Liver (tissue), 3 donors: ENCODE measurements around the gene ABLIM3.

Source experiments
- ATF3 ChIP-seq: IDR thresholded peaks from 2 replicates; pipeline ENCODE4 v1.6.1; 2016; ENCODE audit warnings: antibody characterized with exemption
- CTCF ChIP-seq: fragments of 150-350 bp; IDR thresholded peaks from 2 replicates; pipeline ENCODE4 v1.5.1; 2017; ENCODE audit warnings: improper control_type of control experiment, low read depth, low read length; ENCODE audit not compliant: missing input control
- EGR1 ChIP-seq, 2 donors: IDR thresholded peaks; 2 replicates each; pipeline ENCODE4 v1.6.1; 2016 to 2018; ENCODE audit warnings: antibody characterized with exemption in 2 of 2, low read depth in 2 of 2
- HNF4A ChIP-seq, 2 donors: conservative IDR thresholded peaks; 2 replicates each; pipeline ENCODE4 v1.6.1; 2016; ENCODE audit warnings: antibody characterized with exemption in 2 of 2, mild to moderate bottlenecking in 2 of 2
- JUND ChIP-seq, 2 donors: IDR thresholded peaks; 2 replicates each; pipeline ENCODE4 v1.6.1; 2016; ENCODE audit warnings: antibody characterized with exemption in 2 of 2
- MAX ChIP-seq: IDR thresholded peaks from 2 replicates; pipeline ENCODE4 v1.6.1; 2016; ENCODE audit warnings: antibody characterized with exemption
- RAD21 ChIP-seq, 2 donors: IDR thresholded peaks; 2 replicates each; pipeline ENCODE4 v1.6.1; 2016; ENCODE audit warnings: antibody characterized with exemption in 2 of 2, mild to moderate bottlenecking in 2 of 2
- REST ChIP-seq: IDR thresholded peaks from 2 replicates; pipeline ENCODE4 v1.6.1; 2016; ENCODE audit warnings: antibody characterized with exemption, mild to moderate bottlenecking
- SP1 ChIP-seq: IDR thresholded peaks from 2 replicates; pipeline ENCODE4 v1.6.1; 2018; ENCODE audit warnings: antibody characterized with exemption, mild to moderate bottlenecking
- TAF1 ChIP-seq: conservative IDR thresholded peaks from 2 replicates; pipeline ENCODE4 v1.6.1; 2016; ENCODE audit warnings: antibody characterized with exemption, mild to moderate bottlenecking
- YY1 ChIP-seq: IDR thresholded peaks from 2 replicates; pipeline ENCODE4 v1.6.1; 2016; ENCODE audit warnings: antibody characterized with exemption, mild to moderate bottlenecking
- donor health status: healthy.
- donor health status: healthy.

- TF ChIP-seq TAF1 = no peak
- TF ChIP-seq CTCF = no peak
- TF ChIP-seq RAD21 (IDR thresholded peaks at IDR 0.05) = no peak
- no peak for TF ChIP-seq YY1
- TF ChIP-seq HNF4A (conservative IDR thresholded peaks at IDR 0.05) = no peak
- no peak for TF ChIP-seq SP1
- TF ChIP-seq EGR1 (IDR thresholded peaks at IDR 0.05; ENCODE audit: low read depth in 2 of 2) = no peak
- TF ChIP-seq REST = no peak
- no peak for TF ChIP-seq JUND (IDR thresholded peaks at IDR 0.05)
- TF ChIP-seq MAX = no peak
- TF ChIP-seq ATF3 = no peak
Observed at GRCh38 chr5:149100331-149100730, 41.0 kb upstream of the ABLIM3 start.
